AG04450 (cell line): ENCODE measurements around the gene RETREG2. TPM values are rescaled to one million over a fixed set of nuclear protein-coding genes. Genes with fewer than 3 reads are reported as not detected.
A peak's percentile ranks its signal among the peaks of the same experiment; 100 is the strongest.

ENCODE experiments used
- CTCF ChIA-PET: fragments of 300-600, 350-600 bp; formaldehyde crosslinking; extraction: SDS; loops from one replicate; lab custom pipeline; 2022; ENCODE audit warnings: antibody characterized with exemption, inconsistent platforms; lab: Charles Lee
- POLR2A ChIA-PET: fragments of 350-600 bp; formaldehyde crosslinking; extraction: SDS; loops from one replicate; lab custom pipeline; 2021; ENCODE audit warnings: antibody characterized with exemption, inconsistent platforms; lab: Yijun Ruan, JAX
- DNase-seq: peaks from one replicate; pipeline ENCODE4 v3.0.0-alpha.2; 2011; ENCODE audit warnings: low read depth, low spot score
- H3K27ac ChIP-seq: one replicate; pipeline ENCODE4 v1.5.1; 2012; ENCODE audit warnings: low read depth, low read length, control low read depth
- H3K27me3 ChIP-seq: one replicate; pipeline ENCODE4 v1.6.0; 2012; ENCODE audit warnings: low read length; ENCODE audit not compliant: control insufficient read depth, insufficient read depth
- H3K4me3 ChIP-seq: 2 replicates; pipeline ENCODE4 v1.5.1; 2011; ENCODE audit warnings: mild to moderate bottlenecking, low read depth, low read length, control low read depth
- H3K9me3 ChIP-seq: 2 replicates; pipeline ENCODE4 v1.5.1; 2012; ENCODE audit warnings: low read length; ENCODE audit not compliant: control insufficient read depth, insufficient read depth
- polyA plus RNA-seq: library from polyadenylated mRNA; depleted of rRNA; stranded (reverse); fragments of >200 nt; gene quantifications from 2 replicates; pipeline ENCODE4 v1.2.3, GENCODE V29; 2011
- TF ChIP-seq, protein P1 (sequence below): IDR thresholded peaks from 2 replicates; pipeline ENCODE4 v1.5.1; 2011; ENCODE audit warnings: low read depth, low read length, control low read depth, inconsistent platforms

RETREG2 gene
- polyA plus RNA-seq, 1 experiment, result 71.7 TPM

DNA sequence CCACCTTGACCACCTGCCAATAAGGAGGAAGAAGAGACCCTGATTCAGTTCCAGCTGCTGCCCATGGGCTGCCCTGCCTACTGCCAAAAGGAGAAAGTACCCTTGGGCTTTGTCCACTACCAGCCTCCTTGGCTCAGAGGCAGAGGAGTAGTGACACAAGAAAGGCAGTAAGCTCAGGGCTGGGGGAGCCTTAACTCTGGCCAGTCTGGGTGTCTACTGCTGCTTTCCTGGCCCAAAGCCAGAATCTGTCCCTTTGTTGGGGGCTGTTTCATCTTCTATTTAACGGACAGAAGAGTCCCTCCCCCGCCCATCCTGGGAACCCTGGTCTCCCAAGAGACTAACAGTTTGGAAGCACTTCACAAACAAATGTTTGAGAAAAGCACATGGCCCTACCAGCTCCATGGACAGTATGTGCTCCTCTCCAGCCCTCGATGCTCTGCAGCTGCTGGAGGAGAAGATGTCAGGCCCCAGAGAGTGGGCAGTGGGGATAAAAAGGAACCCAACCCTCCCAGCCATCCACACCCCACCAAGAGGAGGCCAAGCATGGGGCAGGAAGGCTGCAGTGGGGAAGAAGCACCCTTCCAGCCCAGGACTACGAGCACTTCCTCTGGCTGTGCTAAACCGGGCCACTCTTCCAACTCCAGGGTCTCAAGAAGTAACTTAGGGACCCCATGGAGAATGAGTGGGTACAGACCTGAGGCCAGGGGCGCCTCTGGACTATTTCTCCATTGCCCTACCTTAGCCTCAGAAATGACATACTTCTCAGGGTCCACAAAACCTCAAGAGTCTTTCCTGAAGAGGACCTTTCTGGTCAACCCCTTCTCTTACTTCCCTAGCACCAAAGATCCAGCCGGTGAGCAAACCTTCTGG is 50.2 kb downstream of the RETREG2 start:
- TF ChIP-seq, protein P1, sequence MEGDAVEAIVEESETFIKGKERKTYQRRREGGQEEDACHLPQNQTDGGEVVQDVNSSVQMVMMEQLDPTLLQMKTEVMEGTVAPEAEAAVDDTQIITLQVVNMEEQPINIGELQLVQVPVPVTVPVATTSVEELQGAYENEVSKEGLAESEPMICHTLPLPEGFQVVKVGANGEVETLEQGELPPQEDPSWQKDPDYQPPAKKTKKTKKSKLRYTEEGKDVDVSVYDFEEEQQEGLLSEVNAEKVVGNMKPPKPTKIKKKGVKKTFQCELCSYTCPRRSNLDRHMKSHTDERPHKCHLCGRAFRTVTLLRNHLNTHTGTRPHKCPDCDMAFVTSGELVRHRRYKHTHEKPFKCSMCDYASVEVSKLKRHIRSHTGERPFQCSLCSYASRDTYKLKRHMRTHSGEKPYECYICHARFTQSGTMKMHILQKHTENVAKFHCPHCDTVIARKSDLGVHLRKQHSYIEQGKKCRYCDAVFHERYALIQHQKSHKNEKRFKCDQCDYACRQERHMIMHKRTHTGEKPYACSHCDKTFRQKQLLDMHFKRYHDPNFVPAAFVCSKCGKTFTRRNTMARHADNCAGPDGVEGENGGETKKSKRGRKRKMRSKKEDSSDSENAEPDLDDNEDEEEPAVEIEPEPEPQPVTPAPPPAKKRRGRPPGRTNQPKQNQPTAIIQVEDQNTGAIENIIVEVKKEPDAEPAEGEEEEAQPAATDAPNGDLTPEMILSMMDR, result no peak
- Histone ChIP-seq H3K4me3 (peak overlapping the region; percentile 71), H3K9me3 (no peaks in the 10 kb centered on the region; the same call in 1 of the 2 replicates), H3K27ac (peak overlapping the region; percentile 47), H3K27me3 (no peaks in the 10 kb centered on the region)
- no peak for DNase-seq
- ChIA-PET POLR2A (interaction anchor here (0.9 to 2.0 kb wide), 6 partner anchors 10 to 67 kb away, joined by 3 to 12 read pairs (median 4); partner anchors contain the start of genes ABCB6 and DNAJB2), CTCF (interaction anchor here (0.6 to 2.4 kb wide), 4 partner anchors 49 to 302 kb away, joined by 3 to 15 read pairs (median 6); no protein-coding TSS in a partner anchor)

DNA sequence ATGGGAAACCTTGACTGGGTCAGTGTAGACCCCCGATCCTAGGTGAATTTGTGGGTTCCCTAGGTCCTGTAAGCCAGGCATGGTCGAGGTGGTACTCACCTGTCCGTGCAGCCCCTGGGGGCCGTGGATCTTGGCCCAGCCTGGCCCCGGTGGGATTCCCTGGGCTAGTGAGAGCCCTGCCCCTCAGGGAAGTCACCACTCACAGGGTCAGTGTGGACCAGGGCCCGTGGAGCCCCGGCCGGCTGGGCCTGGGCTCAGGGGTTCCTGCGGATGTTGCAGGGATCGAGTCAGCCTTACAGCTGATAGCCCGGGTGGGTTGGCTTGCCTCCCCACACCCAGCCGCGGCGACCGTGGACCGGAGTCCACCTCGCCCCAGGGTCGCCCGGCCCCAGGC is 50.8 kb downstream of the RETREG2 start:
- Histone ChIP-seq H3K9me3 (no peaks in the 10 kb centered on the region; the same call in 1 of the 2 replicates), H3K4me3 (peak overlapping the region; percentile 71), H3K27me3 (no peaks in the 10 kb centered on the region), H3K27ac (peak overlapping the region; percentile 47)
- ChIA-PET CTCF (interaction anchor here (1.0 to 2.4 kb wide), 3 partner anchors 66 to 301 kb away, joined by 3 to 15 read pairs (median 11); no protein-coding TSS in a partner anchor), POLR2A (interaction anchor here (1.0 to 2.0 kb wide), 9 partner anchors 10 to 66 kb away, joined by 3 to 12 read pairs (median 5); partner anchors contain the start of genes ABCB6, CNPPD1, DNAJB2 and TUBA4A)
- DNase-seq, result no peak
- TF ChIP-seq, protein P1, result no peak

DNA sequence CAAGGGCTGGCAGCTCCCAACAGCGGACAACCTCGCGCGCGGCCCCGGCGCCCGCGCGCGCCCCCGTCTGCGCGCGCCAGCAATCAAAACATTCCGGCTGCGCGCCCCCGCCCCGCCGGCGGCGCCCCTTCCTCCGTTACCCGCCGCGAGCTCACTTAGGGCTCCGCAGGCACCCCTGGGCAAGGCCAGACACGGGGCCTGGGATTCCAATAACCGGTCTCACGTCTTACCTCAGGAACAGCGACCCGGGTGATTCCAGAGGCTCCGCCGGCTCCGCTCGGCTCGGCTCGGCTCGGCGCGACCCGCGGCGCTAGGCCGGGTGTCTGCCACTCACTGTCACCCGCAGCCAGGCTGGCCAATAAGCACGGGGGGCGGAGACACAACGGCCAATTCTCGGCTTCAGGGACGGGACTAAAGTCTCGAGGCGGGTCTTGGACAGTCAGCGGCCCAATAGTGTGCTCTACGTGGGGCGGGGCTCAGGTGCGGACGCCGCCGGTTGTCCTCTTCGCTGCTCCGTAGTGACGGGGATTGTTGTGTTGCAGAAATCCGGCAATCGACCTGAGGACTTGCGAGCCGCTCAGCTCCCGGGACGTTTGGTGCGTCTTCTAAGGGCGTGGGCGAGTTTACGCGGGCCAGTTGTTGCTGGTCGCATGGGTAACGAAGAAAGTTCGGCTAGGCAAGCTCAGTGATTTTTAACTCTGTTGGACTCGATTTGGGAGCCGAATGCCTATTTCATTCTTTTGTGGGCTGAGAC is 51.4 kb downstream of the RETREG2 start, which contains the start of the genes ANKZF1 and ATG9A:
ANKZF1 (plus strand) TSS at position 502 of the 754 bp plus-strand sequence. CDS start 452 bp downstream, outside the sequence.
ATG9A (minus strand) TSS at position 332 of the 754 bp plus-strand sequence. CDS start 1,612 bp downstream, outside the sequence.
- CTCF ChIA-PET, result interaction anchor here (1.0 to 2.4 kb wide), 4 partner anchors 49 to 300 kb away, joined by 3 to 15 read pairs (median 9); no protein-coding TSS in a partner anchor
- DNase-seq, result peak; percentile 93
- TF ChIP-seq, protein P1, result no peak
- Histone ChIP-seq H3K9me3 (no peaks in the 10 kb centered on the region), H3K4me3 (peak within 1 kb of the TSS; percentile 71), H3K27ac (peak within 1 kb of the TSS; percentile 82), H3K27me3 (no peaks in the 10 kb centered on the region)
- POLR2A ChIA-PET, result interaction anchor here (0.8 to 2.0 kb wide), 10 partner anchors 11 to 66 kb away, joined by 3 to 12 read pairs (median 5); partner anchors contain the start of genes ABCB6, CNPPD1, DNAJB2 and GLB1L

DNA sequence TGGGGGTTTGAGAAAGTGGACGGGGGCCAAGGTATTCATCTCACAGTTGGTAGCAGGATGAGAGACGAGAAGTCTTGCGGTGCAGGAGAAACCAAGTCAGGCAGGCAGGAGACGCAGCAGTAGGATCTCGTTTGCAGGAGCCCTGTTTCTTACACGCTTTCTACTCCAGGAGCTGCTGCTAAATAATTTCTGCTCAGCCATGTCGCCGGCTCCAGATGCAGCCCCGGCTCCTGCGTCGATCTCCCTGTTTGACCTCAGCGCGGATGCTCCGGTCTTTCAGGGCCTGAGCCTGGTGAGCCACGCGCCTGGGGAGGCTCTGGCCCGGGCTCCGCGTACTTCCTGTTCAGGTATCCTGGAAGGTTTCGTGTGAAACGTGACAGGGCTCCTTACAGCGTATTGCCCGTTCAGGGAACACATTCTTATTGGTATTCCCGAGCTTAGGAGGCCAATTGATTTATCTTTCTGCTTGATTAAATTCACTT is 52.0 kb downstream of the RETREG2 start:
- DNase-seq, result no peak
- peak overlapping the region; percentile 71 for H3K4me3 ChIP-seq
- no peaks in the 10 kb centered on the region for H3K27me3 ChIP-seq
- H3K9me3 ChIP-seq, result no peaks in the 10 kb centered on the region
- TF ChIP-seq, protein P1, result no peak
- peak overlapping the region; percentile 82 for H3K27ac ChIP-seq
- ChIA-PET POLR2A (interaction anchor here (0.8 to 2.0 kb wide), 7 partner anchors 11 to 65 kb away, joined by 4 to 12 read pairs (median 5); partner anchors contain the start of genes ABCB6, CNPPD1, DNAJB2 and GLB1L), CTCF (interaction anchor here (0.9 to 2.4 kb wide), 5 partner anchors 46 to 75 kb away, joined by 3 to 15 read pairs (median 7); no protein-coding TSS in a partner anchor)
